Immature natural killer cell (primary cell): Measurements from ENCODE around the gene SCGB3A1. TPM values are rescaled to one million over a fixed set of nuclear protein-coding genes. Genes with fewer than 3 reads are reported as not detected.
A peak's percentile ranks its signal among the peaks of the same experiment; 100 is the strongest.

ENCODE experiments used
- DNase-seq, 3 donors: peaks; one replicate each; pipeline ENCODE4 v3.0.0; 2022; ENCODE audit warnings: mixed read lengths in 1 of 3
- H3K27ac Mint-ChIP-seq, 6 donors: one replicate each; pipeline ENCODE4 v1.8.0; 2020; ENCODE audit warnings: mixed read lengths in 6 of 6, mild to moderate bottlenecking in 5 of 6, inconsistent platforms in 4 of 6, moderate library complexity in 3 of 6
- H3K27me3 Mint-ChIP-seq, 3 donors: one replicate each; pipeline ENCODE4 v1.8.0; 2020 to 2021; ENCODE audit warnings: low read depth in 3 of 3, mild to moderate bottlenecking in 3 of 3, mixed read lengths in 3 of 3, moderate library complexity in 3 of 3, inconsistent platforms in 1 of 3
- H3K36me3 Mint-ChIP-seq, 3 donors: one replicate each; pipeline ENCODE4 v1.8.0; 2020; ENCODE audit warnings: mixed read lengths in 3 of 3, inconsistent platforms in 2 of 3, mild to moderate bottlenecking in 2 of 3
- H3K4me1 Mint-ChIP-seq, 2 donors: one replicate each; pipeline ENCODE4 v1.8.0; 2020; ENCODE audit warnings: inconsistent platforms in 2 of 2, mild to moderate bottlenecking in 2 of 2, mixed read lengths in 2 of 2, moderate library complexity in 1 of 2
- H3K4me3 Mint-ChIP-seq, 5 donors: one replicate each; pipeline ENCODE4 v1.8.0; 2020; ENCODE audit warnings: mild to moderate bottlenecking in 5 of 5, mixed read lengths in 5 of 5, inconsistent platforms in 3 of 5, moderate library complexity in 3 of 5
- H3K9me3 Mint-ChIP-seq, 6 donors: one replicate each; pipeline ENCODE4 v1.8.0; 2020; ENCODE audit warnings: mild to moderate bottlenecking in 6 of 6, mixed read lengths in 6 of 6, inconsistent platforms in 4 of 6, moderate library complexity in 3 of 6
- polyA plus RNA-seq, 3 donors: library from polyadenylated mRNA; unstranded; fragments of 300-500 nt; fragmentation: Illumina TruSeq; gene quantifications; one replicate each; pipeline ENCODE4 v1.2.3, GENCODE V29; 2021

Gene SCGB3A1
- polyA plus RNA-seq, 3 donors from 2014 or later: 0.51 TPM; not detected in 2

DNA sequence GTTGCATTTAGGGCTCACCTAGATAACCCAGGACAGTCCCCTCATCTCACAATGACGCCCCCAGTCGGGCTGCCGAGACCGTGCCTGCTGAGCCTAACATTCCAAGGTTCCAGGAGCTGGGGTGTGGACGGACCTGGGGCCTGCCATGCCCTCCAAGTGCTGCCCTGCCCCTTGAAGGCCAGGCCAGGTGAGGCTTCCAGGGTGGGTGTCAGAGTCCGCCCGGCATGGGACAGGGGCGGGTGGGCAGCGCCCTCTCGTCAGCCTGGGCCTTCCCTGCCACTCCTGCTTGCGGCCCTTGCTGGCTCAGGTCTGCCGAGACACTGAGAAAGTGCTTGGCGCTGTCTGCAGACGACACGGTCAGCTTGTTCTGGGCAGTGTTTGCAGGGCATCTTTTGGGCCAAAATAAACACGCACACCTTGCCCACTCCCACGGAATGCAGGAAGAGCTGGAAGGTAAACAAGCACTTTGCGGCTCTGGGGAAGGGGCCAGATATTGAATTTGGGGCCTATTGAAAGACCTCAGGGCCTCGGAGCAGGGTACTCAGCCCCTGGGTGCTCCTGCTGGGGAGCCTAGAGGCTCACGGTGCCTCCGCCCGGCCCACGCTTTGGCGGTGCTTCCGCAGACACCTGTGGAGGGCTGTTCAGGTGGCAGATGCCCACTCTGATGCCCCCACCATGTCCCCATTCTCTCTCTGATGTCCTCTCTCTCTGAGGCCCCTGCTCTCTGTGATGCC lies 4.2 kb upstream of the SCGB3A1 start:
- Mint-ChIP-seq H3K4me1 (peaks cover 0 to 1% of the 10 kb centered on the region in 2 donors), H3K4me3 (no peak overlapping the region), H3K36me3 (no peaks in the 10 kb centered on the region), H3K27me3 (peaks cover 4 to 14% (median 6%) of the 10 kb centered on the region in 3 donors), H3K27ac (peak overlapping the region in 1 of 6 donors; percentile 68), H3K9me3 (no peaks in the 10 kb centered on the region)
- DNase-seq: no peak

DNA sequence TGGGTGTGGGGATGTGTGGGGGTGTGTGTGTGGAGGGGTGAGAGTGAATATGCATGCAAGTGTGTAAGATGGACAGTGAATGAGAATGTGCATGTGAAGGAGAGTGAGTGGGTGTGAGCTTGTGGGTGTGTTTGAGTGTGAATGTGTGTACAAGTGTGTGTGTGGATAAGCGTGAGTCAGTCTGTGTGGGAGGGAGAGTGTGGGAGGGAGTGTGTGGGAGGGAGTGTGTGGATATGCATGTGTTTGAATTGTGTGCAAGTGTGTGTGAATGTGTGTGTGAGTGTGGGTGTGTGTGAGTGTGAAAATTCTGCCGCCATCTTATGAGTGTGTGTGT lies 3.7 kb upstream of the SCGB3A1 start:
- H3K9me3 Mint-ChIP-seq: no peaks in the 10 kb centered on the region
- H3K36me3 Mint-ChIP-seq: no peaks in the 10 kb centered on the region
- peaks cover 0 to 1% of the 10 kb centered on the region in 2 donors for H3K4me1 Mint-ChIP-seq
- peak overlapping the region in 1 of 6 donors; percentile 68 for H3K27ac Mint-ChIP-seq
- DNase-seq: no peak
- H3K27me3 Mint-ChIP-seq: peaks cover 4 to 14% (median 6%) of the 10 kb centered on the region in 3 donors
- no peak overlapping the region for H3K4me3 Mint-ChIP-seq

DNA sequence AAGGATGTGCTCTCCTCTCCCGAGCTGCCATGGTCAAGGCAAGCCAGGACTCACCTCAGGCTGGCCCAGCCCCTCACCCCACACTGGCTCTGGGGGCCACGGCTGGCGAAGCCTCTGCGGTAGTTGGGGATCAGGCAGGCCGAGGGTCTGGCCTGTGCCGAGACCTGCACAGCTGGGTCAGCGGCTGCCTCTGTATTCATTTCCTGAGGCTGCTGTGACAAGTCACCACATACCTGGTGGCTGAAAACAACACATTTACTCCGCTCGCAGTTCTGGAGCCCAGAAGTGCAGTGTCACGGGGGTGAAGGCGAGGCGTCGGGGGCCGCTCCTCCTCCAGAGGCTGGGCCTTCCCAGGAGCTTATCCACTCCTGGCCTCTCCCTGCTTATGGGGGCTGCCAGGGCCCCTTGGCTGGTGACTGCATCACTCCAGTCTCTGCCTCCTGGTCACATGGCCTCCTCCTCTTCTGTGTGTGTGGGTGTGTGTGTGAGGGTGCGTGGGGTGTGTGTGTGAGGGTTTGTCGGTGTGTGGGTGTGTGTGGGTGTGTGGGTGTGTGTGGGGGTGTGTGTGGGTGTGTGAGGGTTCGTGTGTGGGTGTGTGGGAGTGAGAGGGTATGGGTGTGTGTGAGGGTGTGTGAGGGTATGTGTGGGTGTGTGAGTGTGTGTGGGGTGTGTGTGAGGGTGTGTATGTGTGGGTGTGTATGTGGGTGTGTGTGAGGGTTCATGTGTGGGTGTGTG lies 3.2 kb upstream of the SCGB3A1 start:
- no peak for DNase-seq
- no peaks in the 10 kb centered on the region for H3K36me3 Mint-ChIP-seq
- H3K27me3 Mint-ChIP-seq: peaks cover 4 to 16% (median 10%) of the 10 kb centered on the region in 3 donors
- peaks cover 0 to 1% of the 10 kb centered on the region in 2 donors for H3K4me1 Mint-ChIP-seq
- no peaks in the 10 kb centered on the region for H3K9me3 Mint-ChIP-seq
- H3K4me3 Mint-ChIP-seq: no peak overlapping the region
- H3K27ac Mint-ChIP-seq: peak overlapping the region in 1 of 6 donors; percentile 68

DNA sequence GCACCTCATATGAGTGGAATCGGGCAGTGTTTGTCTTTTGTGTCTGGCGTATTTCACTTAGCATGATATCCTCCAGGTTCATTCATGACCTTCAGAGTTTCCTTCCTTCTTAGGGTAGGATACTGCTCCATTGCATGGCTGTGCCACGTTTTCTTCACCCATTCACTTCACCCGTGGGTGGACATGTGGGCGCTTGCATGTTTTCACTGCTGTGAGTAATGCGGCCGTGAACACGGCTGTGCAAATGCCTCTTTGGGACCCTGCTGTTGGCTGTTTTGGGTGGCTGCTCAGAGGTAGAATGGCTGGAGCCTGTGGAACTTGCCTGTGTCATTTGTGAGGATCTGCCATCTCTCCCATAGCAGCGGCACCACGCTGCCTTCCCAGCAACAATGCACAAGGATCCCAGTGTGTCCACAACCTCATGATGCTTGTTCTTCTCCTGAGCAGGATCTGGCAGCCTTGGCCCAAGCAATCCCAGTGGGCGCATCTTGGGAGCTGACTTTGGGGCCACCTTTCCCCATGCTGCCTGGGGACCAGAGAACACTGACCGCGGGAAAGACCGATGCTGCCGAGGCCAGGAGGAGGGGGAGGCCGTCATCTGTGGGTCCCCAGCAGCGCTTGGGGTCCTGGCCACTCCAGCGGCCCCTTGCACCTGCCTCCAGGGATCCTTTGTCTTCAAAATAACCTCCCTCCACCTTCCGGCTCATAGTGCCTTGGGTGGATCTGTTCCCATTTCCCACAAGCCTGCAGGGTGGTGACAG lies 2.3 kb upstream of the SCGB3A1 start:
- DNase-seq: no peak
- no peak overlapping the region for H3K27ac Mint-ChIP-seq

DNA sequence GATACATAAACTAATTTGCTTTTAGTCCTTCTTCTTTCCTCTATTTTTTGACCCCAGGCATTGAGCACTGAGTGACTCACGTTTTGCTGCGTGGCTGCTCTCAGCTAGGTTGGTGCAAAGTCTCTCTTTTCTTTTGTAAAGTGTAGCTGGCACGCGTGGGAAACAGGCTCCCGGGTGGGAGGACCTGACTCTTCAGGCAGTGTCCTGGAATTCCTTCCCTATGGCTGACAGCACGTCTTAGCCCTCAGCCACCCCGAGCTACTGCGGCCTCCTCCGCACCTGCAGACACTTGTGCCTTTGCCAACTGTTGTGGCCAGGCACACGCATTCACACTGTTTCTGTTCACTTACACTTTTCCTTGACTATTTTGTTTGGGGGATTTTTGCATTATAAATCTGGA lies 877 bp upstream of the SCGB3A1 start:
- H3K27ac Mint-ChIP-seq: no peak overlapping the region
- no peaks in the 10 kb centered on the region for H3K36me3 Mint-ChIP-seq
- no peak overlapping the region for H3K4me3 Mint-ChIP-seq

More for the DNA sequence above, 2.3 kb upstream of the SCGB3A1 start:
- Mint-ChIP-seq H3K9me3 (no peaks in the 10 kb centered on the region), H3K4me1 (peaks cover 0 to 1% of the 10 kb centered on the region in 2 donors), H3K4me3 (no peak overlapping the region), H3K27me3 (peaks cover 4 to 18% (median 15%) of the 10 kb centered on the region in 3 donors), H3K36me3 (no peaks in the 10 kb centered on the region)

DNA sequence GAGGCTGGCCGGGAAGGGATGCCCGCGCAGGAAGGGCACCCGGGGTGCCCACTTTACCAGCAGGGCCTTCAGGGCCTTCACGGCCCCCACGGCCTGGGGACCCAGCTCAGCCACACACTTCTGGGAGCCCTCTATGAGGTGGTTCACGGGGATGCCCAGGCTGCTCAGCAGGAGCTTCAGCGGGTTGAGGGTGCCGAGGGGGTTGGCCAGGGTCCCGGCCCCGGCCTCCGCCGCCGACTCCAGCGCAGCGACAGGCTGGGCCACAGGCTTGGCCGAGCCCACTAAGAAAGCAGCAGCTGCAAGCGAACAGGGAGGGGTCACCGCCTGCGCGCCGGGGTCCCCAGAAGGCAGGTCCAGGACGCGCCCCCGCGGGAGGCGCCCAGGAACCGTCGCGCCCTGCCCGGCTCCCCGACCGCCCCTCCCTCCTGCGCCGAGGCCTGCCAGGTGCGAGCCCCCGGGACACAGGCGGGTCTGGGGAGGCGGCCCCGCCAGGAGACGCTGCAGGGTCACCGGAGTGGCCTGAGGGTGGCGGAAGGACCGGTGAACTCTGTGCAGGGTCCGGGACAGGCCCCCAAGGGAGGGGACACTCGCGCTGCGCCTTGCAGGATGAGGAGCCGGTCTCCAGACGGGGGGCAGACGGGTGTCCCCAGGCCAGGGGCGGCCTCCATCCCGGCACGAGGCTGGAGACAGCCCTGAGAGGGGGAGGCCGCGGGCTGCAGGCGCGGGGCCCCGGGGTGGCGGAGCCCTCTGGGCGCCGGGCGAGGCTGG lies 572 bp downstream of the SCGB3A1 start:
- H3K36me3 Mint-ChIP-seq: no peaks in the 10 kb centered on the region
- H3K27ac Mint-ChIP-seq: no peak overlapping the region
- H3K4me1 Mint-ChIP-seq: peaks cover 0 to 1% of the 10 kb centered on the region in 2 donors
- H3K27me3 Mint-ChIP-seq: peaks cover 4 to 20% (median 16%) of the 10 kb centered on the region in 3 donors
- DNase-seq: no peak
- no peak overlapping the region for H3K4me3 Mint-ChIP-seq
- no peaks in the 10 kb centered on the region for H3K9me3 Mint-ChIP-seq

More for the DNA sequence above, 877 bp upstream of the SCGB3A1 start:
- H3K27me3 Mint-ChIP-seq: peaks cover 4 to 18% (median 15%) of the 10 kb centered on the region in 3 donors
- no peaks in the 10 kb centered on the region for H3K9me3 Mint-ChIP-seq
- DNase-seq: no peak
- H3K4me1 Mint-ChIP-seq: peaks cover 0 to 1% of the 10 kb centered on the region in 2 donors

DNA sequence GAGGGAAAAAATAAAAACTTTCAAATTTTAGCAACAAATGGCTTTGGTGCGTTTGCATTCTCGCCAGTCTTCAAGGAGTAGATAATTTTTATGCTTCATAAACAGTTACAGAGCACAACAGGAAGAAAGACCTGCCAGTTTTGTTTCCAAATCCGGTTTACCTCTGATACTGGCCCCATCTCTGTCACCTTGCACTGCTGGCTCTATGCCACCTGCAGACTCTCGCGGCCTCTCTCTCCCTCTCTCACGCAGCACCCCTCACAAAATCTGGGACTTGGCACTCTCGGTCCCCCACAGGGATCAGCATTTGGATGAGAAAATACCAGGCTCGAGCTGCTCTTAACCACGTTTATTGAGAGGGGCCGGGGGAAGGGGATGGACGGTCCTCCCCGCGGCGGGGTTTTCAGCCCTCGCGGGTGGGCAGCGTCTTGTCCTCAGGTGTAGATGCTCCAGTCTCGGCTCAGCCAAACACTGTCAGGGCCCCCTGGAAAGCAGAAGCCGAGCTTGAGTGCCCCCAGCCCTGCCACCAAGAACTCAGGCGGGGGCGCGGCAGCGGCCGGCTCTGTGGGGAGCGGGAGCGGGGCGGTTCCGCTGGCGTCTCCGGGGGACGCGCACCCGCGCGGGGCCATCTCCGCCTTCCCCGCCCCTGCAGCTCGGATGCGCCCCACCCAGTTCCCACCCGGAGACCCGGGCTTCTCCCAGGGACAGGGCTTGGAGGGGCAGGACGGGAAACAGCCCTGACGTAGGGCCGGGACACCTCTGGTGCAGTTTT lies 1.3 kb downstream of the SCGB3A1 start:
- H3K27me3 Mint-ChIP-seq: peaks cover 4 to 20% (median 16%) of the 10 kb centered on the region in 3 donors
- peaks cover 0 to 1% of the 10 kb centered on the region in 2 donors for H3K4me1 Mint-ChIP-seq
- H3K9me3 Mint-ChIP-seq: no peaks in the 10 kb centered on the region
- H3K36me3 Mint-ChIP-seq: no peaks in the 10 kb centered on the region
- H3K4me3 Mint-ChIP-seq: peak overlapping the region in 1 of 5 donors; percentile 10
- no peak overlapping the region for H3K27ac Mint-ChIP-seq
- no peak for DNase-seq

DNA sequence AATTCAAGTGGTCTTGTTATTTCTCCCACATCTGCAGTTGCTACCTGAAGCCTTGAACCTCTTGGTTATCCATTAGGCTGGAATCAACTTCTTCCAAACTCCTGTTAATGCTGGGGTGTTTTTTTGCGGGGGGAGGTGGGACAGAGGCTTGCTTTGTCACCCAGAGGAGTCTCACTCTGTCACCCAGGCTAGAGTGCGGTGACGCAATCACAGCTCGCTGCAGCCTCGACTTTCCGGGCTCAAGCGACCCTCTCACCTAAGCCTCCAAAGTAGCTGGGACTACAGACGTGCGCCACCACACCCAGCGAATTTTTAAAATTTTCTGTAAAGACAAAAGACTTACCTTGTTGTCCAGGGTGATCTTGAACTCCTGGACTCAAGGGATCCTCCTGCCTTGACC lies 4.4 kb downstream of the SCGB3A1 start:
- no peak overlapping the region for H3K27ac Mint-ChIP-seq
- no peak for DNase-seq
- H3K4me3 Mint-ChIP-seq: no peak overlapping the region
- no peaks in the 10 kb centered on the region for H3K36me3 Mint-ChIP-seq
- no peaks in the 10 kb centered on the region for H3K4me1 Mint-ChIP-seq
- H3K9me3 Mint-ChIP-seq: no peaks in the 10 kb centered on the region
- H3K27me3 Mint-ChIP-seq: peaks cover 2 to 14% (median 4%) of the 10 kb centered on the region in 3 donors

DNA sequence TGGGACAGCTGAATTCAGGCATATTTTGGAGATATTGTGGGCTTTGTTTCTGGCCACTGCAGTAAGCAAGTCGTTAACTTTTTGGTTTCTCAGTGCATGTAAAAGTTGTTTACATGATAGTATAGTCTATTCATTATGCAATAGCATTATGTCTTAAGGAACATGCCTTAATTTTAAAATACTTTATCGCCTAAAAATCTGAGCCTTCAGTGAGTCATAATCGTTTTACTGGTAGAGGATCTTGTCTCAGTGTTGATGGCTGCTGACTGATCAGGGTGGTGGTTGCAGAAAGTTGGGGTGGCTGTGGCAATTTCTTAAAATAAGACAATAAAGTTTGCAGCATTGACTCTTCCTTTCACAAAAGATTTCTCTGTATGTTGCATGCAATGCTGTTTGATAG lies 5.1 kb downstream of the SCGB3A1 start:
- Mint-ChIP-seq H3K4me1 (no peaks in the 10 kb centered on the region), H3K9me3 (no peaks in the 10 kb centered on the region), H3K36me3 (no peaks in the 10 kb centered on the region), H3K27ac (no peak overlapping the region), H3K4me3 (no peak overlapping the region), H3K27me3 (peaks cover 2 to 14% (median 4%) of the 10 kb centered on the region in 3 donors)
- DNase-seq: no peak

DNA sequence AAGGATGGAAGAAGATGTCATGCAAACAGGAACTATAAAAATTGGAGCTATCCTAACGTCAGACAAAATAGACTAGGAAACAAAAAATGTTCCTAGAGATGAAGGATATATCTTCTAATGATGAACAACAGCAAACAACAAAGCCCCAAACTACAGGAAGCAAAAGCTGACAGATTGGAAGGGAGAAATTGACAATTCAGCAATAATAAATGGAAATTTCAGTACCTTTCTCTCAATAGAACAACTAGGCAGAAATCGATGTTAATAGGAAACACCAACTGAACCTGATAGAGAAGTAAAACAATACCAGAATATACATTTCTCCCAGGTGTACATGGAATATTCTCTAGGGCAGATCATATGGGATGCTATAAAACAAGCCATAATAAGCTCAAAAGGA lies 7.6 kb downstream of the SCGB3A1 start:
- Mint-ChIP-seq H3K27ac (no peak overlapping the region), H3K4me1 (no peaks in the 10 kb centered on the region), H3K4me3 (no peak overlapping the region), H3K9me3 (no peaks in the 10 kb centered on the region), H3K36me3 (no peaks in the 10 kb centered on the region), H3K27me3 (peaks cover 0 to 6% (median 2%) of the 10 kb centered on the region in 3 donors)
- no peak for DNase-seq

DNA sequence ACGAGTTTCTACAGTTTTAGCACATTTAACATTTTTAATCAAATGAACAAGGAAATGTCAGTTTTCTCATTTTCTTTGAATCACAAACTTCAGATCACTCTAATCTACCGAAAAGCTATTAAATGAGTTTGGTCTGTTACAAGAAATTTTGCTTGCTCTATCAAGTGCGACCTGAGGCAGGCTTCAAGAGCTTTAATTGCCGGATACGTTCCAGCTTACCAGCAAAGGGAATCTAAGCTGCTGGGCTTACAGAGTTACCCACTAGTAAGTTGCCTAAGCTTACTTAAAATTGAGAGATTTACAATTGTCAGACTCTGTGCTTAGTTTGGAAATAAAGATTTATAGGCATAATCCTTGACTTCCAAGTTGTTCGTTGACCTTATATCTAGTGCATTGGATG lies 10.6 kb downstream of the SCGB3A1 start:
- peak overlapping the region in 1 of 6 donors; percentile 1 for H3K27ac Mint-ChIP-seq

DNA sequence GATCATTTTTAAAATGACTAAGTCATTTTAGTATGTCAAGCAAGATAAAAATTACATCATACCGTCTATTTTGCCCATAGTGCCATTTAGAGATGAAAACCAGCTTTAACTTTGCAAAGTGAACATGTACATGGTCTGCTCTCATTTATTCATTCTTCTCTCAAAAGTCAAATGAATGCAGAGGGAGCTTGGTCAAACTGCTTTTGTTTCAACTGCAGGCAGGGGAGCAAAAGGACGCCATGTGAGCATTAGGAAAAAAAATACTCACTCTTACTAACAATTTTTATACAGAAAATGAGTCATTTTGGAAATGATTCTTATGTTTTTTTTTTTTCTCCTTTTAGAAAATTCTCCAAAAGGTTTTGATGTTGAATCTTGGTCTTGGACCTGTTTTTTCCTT lies 15.7 kb downstream of the SCGB3A1 start:
- DNase-seq: no peak
- H3K36me3 Mint-ChIP-seq: peaks cover 6 to 42% (median 39%) of the 10 kb centered on the region in 3 donors
- no peak overlapping the region for H3K4me3 Mint-ChIP-seq
- H3K27ac Mint-ChIP-seq: no peak overlapping the region
- H3K4me1 Mint-ChIP-seq: no peaks in the 10 kb centered on the region
- H3K9me3 Mint-ChIP-seq: no peaks in the 10 kb centered on the region
- H3K27me3 Mint-ChIP-seq: peaks cover 0 to 2% (median 0%) of the 10 kb centered on the region in 3 donors

More for the DNA sequence above, 10.6 kb downstream of the SCGB3A1 start:
- H3K4me1 Mint-ChIP-seq: no peaks in the 10 kb centered on the region
- H3K27me3 Mint-ChIP-seq: peaks cover 0 to 2% (median 0%) of the 10 kb centered on the region in 3 donors
- peaks cover 6 to 18% (median 6%) of the 10 kb centered on the region in 3 donors for H3K36me3 Mint-ChIP-seq
- DNase-seq: no peak
- no peak overlapping the region for H3K4me3 Mint-ChIP-seq
- no peaks in the 10 kb centered on the region for H3K9me3 Mint-ChIP-seq
